Testis (tissue), 3 donors: ENCODE measurements around the gene ADIPOR1. TPM values are rescaled to one million over a fixed set of nuclear protein-coding genes. Genes with fewer than 3 reads are reported as not detected.

Experiments
- DNase-seq: peaks from one replicate; pipeline ENCODE4 v3.0.0-alpha.2; 2019
- H3K27ac ChIP-seq, 2 donors: fragments of 200-600 bp; sonication (generic); one replicate each; pipeline ENCODE4 v1.5.1; 2019
- H3K27me3 ChIP-seq: fragments of 200-600 bp; sonication (generic); one replicate; pipeline ENCODE4 v1.5.1; 2019
- H3K36me3 ChIP-seq: fragments of 200-600 bp; sonication (generic); one replicate; pipeline ENCODE4 v1.5.1; 2017; ENCODE audit warnings: low read depth; ENCODE audit errors: missing control alignments
- H3K4me1 ChIP-seq: fragments of 200-600 bp; sonication (generic); one replicate; pipeline ENCODE4 v1.5.1; 2019
- H3K4me3 ChIP-seq, 2 donors: fragments of 200-600 bp; sonication (generic); one replicate each; pipeline ENCODE4 v1.5.1; 2017 to 2019
- H3K9me3 ChIP-seq: fragments of 200-600 bp; sonication (generic); one replicate; pipeline ENCODE4 v1.5.1; 2017
- CTCF ChIP-seq, 3 experiments: fragments of 450-650 bp in 2 of 3; fragments of 200-600 bp in 1 of 3; sonication (generic) in 1 of 3; IDR thresholded peaks; one replicate each; pipeline ENCODE4 v1.5.1; 2016 to 2019; ENCODE audit warnings: antibody characterized with exemption in 3 of 3, mild to moderate bottlenecking in 2 of 3, moderate library complexity in 1 of 3
- POLR2A ChIP-seq: fragments of 450-650 bp; IDR thresholded peaks from one replicate; pipeline ENCODE4 v1.6.1; 2017; ENCODE audit warnings: antibody characterized with exemption, mild to moderate bottlenecking, moderate library complexity
- WGBS, 2 donors: methylation state at CpG; one replicate each; pipeline ENCODE4 v1.1.5; 2018; 5-methylcytosine and 5-hydroxymethylcytosine counted together
- intact Hi-C: fragments of 100-400 bp; cut with DNase I; formaldehyde crosslinking; loops from one replicate; pipeline ENCODE4 v1.15.1; 2023; ENCODE audit warnings: low total_unique reads
- polyA plus RNA-seq: library from polyadenylated mRNA; stranded (reverse); fragments of 350-450 nt; fragmentation: Illumina TruSeq; extraction: RNeasy Lipid Tissue Mini Kit (QIAGEN cat#74804); gene quantifications from one replicate; pipeline ENCODE4 v1.2.3, GENCODE V29; 2014; ENCODE audit warnings: low read depth, low replicate concordance; ENCODE audit not compliant: insufficient read depth
- total RNA-seq, 2 donors: library from RNA; depleted of rRNA; stranded (reverse); fragments of >200 nt; gene quantifications; one replicate each; pipeline ENCODE4 v1.2.3, GENCODE V29; 2016

The ADIPOR1 gene
- total and polyA plus RNA-seq, 3 donors from 2014 or later, result 114 to 164 (median 157) TPM

GRCh38 chr1:202966006-202966898 is 8.1 kb upstream of the ADIPOR1 start:
- Histone ChIP-seq H3K27me3 (no peaks in the 10 kb centered on the region), H3K4me3 (peak overlapping the region; percentile 93 to 95), H3K9me3 (no peaks in the 10 kb centered on the region), H3K4me1 (peaks cover 22% of the 10 kb centered on the region), H3K36me3 (no peaks in the 10 kb centered on the region), H3K27ac (peak overlapping the region; percentile 96)
- peak; percentile 28 for DNase-seq
- WGBS, 2 donors, result 29 to 37% methylated on average over 16 to 18 of the region's 18 CpGs
- intact Hi-C loops, result no loop called here
- TF ChIP-seq CTCF (IDR thresholded peaks at IDR 0.05) (no peak), POLR2A (no peak)

- WGBS, 2 donors, result 71 to 77% methylated on average over 3 of the region's 3 CpGs
- Histone ChIP-seq H3K4me3 (no peak overlapping the region), H3K27ac (peak overlapping the region; percentile 41 to 63), H3K36me3 (no peaks in the 10 kb centered on the region), H3K9me3 (no peaks in the 10 kb centered on the region), H3K4me1 (peaks cover 22% of the 10 kb centered on the region), H3K27me3 (no peaks in the 10 kb centered on the region)
- no peak for DNase-seq
- intact Hi-C loops, result no loop called here
- TF ChIP-seq POLR2A (no peak), CTCF (IDR thresholded peaks at IDR 0.05) (no peak)
Measured at GRCh38 chr1:202965422-202965821, 7.3 kb upstream of the ADIPOR1 start.

GRCh38 chr1:202964791-202965410 is 6.8 kb upstream of the ADIPOR1 start:
- intact Hi-C loops, result no loop called here
- peaks cover 22% of the 10 kb centered on the region for H3K4me1 ChIP-seq
- H3K4me3 ChIP-seq, result no peak overlapping the region
- WGBS, 2 donors, result 61 to 80% methylated on average over 5 to 6 of the region's 6 CpGs
- peak overlapping the region; percentile 41 to 63 for H3K27ac ChIP-seq
- H3K36me3 ChIP-seq, result no peaks in the 10 kb centered on the region
- no peaks in the 10 kb centered on the region for H3K9me3 ChIP-seq
- H3K27me3 ChIP-seq, result no peaks in the 10 kb centered on the region
- TF ChIP-seq CTCF (IDR thresholded peaks at IDR 0.05) (no peak), POLR2A (no peak)
- DNase-seq, result peak; percentile 91

GRCh38 chr1:202961220-202961880 is 3.2 kb upstream of the ADIPOR1 start:
- no peak for TF ChIP-seq POLR2A
- TF ChIP-seq CTCF (IDR thresholded peaks at IDR 0.05), result no peak
- Histone ChIP-seq H3K9me3 (no peaks in the 10 kb centered on the region), H3K27me3 (no peaks in the 10 kb centered on the region), H3K4me1 (peaks cover 30% of the 10 kb centered on the region), H3K27ac (no peak overlapping the region), H3K36me3 (no peaks in the 10 kb centered on the region), H3K4me3 (no peak overlapping the region)
- DNase-seq, result no peak
- WGBS, 2 donors, result 78 to 89% methylated on average over 5 of the region's 5 CpGs
- intact Hi-C loops, result no loop called here
